GM11168 (cell line): ENCODE data around the gene ARHGAP33.
"Not testable (repeated sequence)": the region's sequence is repeated elsewhere in the genome, so short reads cannot be mapped to it uniquely, and the experiment has no call there.

Source experiments
- in situ Hi-C: fragments of 300-500 bp; cut with MboI; formaldehyde crosslinking; loops from one replicate; pipeline ENCODE4 v1.12.0; 2022; ENCODE audit warnings: low sequenced_read_pairs; ENCODE audit not compliant: unreplicated experiment

The ARHGAP33 gene

DNA sequence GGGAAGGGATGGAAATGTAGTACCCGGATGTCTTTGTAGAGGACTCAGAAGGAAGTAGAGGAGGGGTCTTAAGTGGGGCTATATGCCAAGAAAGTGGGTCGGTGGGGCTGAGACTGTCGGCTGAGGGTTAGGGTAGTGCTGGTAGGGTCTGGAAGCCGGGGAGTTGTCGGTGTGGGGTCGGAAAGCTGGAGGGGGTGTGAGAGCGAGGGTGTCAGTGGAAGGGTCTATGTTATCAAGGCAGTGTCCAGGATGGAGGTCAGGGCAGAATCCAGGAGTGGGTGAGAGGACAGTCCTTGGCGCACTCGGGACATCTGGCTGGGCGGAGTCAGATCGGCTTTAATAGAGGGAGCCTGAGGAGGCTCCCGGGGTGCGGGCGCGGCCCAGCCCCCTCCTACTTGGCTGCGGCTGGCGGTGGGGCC is 20.2 kb upstream of the ARHGAP33 start:
- in situ Hi-C loops, result no loop called here

DNA sequence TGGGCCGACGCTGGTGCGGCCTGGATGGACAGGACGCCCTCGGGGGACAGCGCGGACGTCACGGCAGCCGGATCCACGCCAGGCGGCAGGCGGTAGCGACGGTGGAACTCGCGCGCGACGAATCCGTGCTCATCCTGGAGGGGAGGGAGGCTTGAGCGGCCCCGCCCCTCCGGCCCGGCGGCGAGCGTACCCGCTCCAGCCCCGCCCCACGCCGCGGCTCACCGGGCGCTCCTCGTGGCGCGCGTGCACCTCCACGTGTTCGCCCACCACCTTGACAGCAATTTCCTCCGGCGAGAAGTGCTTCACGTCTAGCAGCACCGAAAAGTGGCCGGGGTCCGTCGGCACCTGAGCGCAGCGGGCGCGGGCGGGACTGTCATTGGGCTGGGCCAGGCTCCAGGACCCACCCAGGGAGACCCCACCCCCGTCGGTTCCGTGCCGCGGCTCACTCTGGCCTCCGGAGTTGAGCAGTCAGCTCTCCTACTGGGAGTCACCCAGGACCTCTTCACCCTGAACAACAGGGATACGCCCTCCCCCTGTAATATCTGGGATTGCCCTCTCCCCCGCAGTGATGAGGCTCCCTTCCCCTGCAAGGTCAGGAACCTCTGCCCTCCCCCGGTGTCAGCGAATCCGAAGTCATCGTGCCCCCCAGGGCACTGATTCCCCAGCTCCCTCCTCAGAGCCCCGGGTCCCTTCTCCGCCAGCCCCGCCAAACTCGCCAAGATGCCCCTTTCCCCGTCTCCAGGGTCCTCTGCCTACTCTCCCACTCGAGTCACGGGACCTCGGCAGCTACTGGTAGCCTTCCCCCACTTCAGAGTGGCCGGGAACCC is 19.6 kb upstream of the ARHGAP33 start:
- in situ Hi-C loops, result no loop called here

DNA sequence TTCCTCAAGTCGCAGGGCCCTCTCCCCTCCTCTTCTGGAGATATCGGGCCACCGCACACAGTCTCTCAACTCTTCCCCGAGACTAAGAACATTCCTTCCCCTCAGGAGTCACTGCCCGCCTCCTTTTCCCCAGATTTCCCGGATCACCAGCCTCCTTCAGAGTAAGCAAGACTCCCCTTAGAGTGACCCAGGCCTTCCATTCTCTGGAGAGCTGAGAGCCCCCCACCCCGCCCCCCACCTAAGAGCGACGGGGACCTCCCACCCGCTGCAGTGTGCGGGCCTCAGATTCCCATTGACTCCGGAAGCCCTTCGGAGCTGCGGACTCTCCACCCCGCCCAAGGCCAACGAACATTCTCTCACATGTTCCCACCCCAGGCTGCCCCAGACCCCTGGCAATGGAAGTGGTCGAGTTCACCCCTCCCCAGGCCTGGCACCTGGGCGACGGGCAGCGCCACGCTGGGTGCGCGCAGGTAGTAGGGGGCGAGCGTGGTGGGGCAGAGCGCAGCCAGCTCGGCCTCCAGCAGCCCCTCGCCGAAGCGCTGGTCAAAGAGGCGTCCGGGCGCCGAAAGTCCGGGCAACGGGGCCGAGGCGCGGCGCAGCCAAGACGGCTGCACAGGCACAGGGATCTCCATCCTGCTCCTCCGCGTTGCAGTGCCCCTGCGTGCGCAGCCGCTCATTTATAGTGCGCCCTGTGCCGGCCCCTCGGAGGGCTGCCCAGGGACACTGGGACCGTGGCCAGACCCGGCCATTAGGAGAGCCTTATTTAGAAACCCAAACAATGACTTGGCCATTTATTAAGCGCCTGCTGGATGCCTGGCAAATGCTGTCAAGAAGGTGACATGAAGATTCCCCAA is 18.8 kb upstream of the ARHGAP33 start, which contains the start of gene HSPB6:
HSPB6 (minus strand) TSS at position 653 of the 854 bp plus-strand sequence; CDS start at position 632, 21 bp downstream.
- in situ Hi-C loops, result no loop called here

DNA sequence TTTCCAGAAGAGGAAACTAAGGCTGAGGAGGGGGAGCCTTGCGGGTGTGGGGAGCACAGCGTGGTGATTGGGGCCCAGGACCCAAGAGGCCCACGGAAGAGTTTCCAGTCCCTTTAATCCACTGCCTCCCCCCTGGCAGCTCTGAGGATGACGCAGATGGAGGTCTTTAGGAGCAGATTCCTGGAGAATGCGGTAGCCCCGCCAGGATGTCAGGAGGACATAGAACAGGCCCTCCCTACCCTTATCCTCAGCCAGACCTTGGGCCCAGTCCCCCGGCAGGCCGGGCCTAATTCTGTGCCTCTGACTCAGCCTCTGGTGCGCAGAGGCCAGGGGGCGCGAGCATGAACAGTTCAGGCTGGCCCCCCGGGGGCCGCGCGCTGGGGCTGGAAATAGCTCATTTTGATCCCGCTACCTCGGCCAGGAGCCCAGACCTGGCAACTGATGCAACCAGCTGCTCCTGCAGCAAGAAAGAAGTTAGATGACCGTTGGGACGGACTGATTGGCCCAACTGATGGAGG is 18.1 kb upstream of the ARHGAP33 start:
- in situ Hi-C loops, result no loop called here

DNA sequence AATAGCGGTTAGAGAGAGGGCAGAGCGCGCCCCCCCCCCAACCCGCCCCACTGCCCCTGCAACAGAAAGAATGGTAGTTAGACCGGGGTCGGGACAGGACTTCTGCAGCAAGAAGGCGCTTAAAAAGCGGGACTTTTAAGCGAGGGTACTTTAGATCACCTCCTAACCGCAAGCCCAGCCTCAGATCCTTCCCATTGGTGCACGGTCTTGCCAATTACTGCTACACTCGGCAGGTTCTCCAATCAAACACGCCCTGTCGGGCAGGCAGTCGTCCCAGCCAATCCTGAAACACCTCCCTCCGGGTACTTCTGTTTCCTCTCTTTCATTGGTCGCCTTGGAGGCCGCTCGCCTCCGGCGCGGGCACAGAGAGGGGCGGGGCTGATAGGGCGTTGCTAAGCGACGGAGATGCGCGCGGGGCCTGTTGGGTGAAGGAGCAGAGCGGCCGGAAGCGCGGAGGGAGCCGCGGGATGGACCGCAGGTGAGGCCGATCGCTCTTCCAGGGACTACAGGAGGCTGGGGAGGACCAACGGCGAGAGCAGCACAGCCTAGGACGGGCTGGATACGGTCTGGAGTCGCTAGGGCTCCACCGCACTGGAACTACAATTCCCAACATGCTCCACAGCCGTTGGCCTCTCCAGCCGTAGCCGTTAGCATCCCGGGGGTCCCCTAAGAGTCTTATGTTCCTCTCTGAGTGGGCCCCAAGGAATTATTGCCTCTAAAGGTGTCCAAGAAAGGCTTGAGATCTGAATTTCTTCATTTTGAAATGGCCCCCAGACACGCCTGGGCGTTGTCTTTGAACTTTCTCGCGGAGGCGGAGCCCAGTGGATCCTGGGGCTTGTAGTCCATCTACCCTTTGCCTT is 17.4 kb upstream of the ARHGAP33 start, which contains the start of gene PROSER3:
PROSER3 (plus strand) TSS at position 428 of the 860 bp plus-strand sequence; CDS start at position 468, 40 bp downstream.
- in situ Hi-C loops, result no loop called here

DNA sequence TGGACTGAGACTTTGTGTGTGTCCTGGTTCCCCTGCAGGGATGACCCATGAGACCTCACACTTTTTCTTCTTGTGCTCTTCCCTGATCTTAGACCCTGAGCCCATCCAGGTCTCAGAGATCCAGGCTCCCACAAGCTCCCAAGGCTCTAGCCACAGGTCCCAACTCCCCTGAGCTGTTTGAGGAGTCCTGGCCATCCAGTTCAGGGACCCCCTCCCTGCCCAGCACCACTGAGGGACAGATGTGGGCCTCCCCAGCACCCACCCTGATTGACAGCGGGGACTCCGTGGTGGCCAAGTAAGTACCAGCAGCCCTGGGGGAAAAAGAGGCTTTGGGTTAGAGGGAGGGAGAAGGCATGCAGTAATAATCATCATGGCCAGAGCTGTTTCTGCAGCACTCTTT is 15.7 kb upstream of the ARHGAP33 start:
- in situ Hi-C loops, result no loop called here

DNA sequence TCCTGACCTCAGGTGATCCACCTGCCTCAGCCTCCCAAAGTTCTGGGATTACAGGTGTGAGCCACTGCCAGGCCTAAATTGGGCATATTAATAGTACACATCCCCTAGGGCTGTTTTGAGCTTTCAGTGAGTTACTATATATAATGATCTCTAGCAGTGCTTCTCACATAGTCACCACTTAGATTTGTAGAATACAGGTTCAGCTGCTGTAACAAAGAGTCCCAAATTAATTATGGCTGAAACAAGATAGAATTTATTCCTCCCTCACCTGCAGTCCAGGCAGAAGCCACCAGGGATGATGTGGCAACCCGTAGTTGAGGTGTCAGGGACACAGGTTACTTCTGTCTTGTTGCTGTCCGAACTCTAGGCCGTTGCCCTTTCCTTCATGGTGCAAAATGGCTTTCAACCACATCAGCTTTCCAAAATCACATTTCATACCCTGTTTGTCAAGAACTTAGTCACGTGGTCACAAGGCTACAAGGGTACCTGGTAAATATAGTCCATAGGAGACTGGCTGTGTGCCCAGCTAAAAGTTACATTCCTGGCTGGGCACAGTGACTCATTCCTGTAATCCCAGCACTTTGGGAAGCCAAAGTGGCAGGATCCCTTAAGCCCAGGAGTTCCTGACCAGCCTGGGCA is 14.5 kb upstream of the ARHGAP33 start:
- in situ Hi-C loops, result no loop called here

DNA sequence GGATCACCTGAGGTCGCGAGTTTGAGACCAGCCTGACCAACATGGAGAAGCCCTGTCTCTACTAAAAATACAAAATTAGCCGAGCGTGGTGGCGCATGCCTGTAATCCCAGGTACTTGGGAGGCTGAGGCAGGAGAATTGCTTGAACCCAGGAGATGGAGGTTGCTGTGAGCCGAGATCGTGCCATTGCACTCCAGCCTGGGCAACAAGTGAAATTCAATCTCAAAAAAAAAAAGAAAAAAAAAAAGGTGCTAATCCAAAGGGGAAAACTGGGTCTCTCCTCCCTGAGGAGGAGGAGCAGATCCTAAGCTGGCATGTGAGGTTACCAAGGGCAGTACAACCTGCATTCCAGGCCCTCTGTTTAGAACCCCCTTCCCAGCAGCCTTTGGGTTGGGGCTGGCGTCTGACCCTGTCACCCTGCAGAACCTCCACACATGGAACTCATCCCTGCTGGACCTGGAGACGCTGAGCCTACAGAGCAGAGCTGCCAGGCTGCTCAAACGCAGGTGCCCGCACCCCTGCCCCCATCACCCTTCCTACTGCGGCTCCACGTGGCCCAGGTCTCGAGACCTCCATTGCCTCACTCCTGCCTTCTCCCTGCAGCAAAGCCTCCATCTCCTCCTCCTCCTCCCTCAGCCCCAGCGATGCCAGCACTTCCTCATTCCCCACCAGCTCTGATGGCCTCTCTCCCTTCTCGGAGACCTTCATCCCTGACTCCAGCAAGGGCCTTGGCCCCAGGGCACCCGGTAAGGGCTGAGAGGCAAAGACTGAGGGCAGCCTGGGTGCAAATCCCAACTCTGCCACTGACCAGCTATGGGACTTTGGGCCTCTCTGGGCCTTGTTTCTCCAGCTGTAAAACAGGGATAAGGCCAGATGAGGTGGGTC is 10.7 kb upstream of the ARHGAP33 start:
- in situ Hi-C loops, result no loop called here

DNA sequence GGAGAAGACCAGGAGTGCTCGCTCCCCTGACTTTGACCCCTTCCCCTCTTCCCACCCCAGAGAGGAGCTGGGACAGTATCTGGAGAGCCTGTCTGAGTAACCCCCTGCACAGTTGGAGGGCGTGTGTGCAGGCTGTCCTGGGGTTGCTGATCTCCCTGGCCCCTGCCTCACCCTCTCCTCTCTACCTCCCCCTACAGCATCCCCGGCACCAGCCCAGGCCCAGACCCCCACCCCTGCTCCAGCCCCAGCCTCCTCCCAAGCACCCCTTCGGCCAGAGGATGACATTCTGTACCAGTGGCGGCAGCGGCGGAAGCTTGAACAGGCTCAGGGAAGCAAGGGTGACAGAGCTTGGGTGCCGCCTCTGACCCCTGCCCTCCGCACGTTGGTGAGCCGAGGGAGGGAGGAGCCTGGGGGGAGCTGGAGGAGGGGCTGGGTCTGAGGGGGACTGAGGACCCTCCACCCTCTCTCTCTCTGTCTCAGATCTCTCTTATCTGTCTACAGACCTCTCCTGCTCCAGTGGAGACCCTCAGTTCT is 8.7 kb upstream of the ARHGAP33 start:
- in situ Hi-C loops, result no loop called here

DNA sequence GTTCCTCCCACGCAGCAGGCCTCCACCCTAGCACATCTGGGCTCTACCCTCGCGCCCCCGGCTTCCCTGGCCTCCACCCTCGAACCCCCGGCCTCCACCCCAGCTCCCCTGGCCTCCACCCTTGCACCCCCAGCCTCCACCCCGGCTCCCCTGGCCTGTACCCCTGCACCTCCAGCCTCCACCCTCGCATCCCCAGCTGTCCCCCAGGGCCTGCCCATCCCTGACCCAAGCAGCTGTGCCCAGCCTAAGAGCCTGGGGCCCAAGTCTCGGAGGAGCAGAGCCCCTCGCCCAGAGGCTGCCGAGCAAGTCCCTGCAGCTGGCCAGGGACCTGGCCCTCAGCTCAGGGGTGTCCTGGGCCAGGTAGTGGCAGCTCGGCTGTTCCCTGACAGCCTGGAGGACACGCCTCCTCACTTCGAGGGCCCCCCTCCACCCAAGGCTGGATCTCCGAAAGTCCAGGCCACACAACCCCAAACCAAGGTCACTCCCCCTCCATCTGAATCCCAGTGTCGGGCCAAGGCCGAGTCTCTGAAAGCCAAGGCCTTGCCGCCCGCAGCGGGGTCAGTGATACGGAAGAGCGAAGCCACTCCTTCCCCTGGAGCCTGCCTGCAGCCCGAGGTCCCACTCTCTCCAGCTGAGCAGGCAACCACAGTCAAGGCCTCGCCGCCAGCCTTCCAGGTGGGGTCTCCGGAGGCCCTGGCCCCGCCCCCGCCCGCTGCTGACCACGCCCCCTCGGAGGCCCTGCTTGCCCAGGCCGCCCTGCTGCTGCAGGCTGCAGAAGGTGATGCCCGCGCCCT is 7.9 kb upstream of the ARHGAP33 start:
- in situ Hi-C loops, result no loop called here

DNA sequence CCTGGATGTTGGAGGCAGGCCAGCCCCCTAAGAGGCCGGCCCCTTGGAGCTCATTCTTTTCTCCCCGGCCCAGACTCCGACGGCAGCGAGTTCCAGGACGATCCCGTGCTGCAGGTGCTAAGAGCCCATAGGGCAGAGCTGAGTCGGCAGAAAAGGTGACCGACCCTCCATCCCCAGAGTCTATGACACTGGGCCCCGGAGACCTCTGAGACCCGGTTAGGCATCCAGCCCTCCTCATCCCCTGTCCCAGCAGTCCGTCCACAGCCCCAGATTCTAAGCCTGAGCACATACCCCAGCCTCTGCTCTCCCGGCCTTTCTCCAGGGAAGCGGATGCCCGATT is 7.3 kb upstream of the ARHGAP33 start:
- in situ Hi-C loops, result no loop called here

DNA sequence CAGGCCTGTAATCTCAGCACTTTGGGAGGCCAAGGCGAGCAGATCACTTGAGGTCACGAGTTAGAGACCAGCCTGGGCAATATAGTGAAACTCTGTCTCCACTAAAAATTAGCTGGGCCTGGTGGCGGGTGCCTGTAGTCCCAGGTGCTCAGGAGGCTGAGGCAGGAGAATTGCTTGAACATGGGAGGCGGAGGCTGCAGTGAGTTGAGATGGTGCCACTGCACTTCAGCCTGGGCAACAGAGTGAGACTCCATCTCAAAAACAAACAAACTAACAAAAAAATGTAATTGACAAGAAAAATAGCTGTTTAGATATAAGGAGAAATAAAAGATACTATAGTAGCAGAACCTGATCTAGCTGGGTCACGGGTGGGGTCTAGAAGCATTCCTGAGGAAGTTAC is 3.0 kb upstream of the ARHGAP33 start:
- in situ Hi-C loops, result not testable (repeated sequence)

DNA sequence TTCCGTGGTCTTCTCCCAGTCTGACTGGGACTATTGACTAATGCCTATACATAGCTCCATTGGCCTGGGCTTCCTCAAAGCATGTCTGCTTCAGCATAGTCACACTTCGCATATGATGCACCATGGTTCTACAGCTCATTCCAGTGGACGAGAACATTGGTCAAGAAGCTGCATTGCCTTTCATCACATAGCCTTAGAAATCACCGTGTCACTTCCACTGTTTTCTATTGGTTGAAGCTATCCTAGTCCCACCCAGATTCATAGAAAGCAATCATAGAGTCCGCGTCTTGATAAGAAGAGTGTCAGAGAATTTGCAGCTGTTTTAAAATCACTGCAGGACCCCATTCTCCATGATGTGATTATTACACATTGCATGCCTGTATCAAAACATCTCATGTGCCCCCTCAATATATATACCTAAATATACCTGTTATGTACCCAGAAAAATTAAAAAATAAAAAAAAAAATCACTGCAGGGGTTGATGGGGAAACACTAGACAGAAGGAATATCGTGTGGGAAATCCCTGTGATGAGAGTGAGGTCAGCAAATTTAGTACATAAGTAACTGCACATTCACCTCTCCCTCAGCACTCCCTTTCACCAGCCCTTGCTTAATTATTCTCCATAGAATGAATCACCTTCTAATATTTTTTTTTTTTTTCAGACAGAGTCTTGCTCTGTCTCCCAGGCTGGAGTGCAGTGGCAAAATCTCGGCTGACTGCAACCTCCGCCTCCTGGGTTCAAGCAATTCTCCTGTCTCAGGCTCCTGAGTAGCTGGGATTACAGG is 2.2 kb upstream of the ARHGAP33 start:
- in situ Hi-C loops, result no loop called here

DNA sequence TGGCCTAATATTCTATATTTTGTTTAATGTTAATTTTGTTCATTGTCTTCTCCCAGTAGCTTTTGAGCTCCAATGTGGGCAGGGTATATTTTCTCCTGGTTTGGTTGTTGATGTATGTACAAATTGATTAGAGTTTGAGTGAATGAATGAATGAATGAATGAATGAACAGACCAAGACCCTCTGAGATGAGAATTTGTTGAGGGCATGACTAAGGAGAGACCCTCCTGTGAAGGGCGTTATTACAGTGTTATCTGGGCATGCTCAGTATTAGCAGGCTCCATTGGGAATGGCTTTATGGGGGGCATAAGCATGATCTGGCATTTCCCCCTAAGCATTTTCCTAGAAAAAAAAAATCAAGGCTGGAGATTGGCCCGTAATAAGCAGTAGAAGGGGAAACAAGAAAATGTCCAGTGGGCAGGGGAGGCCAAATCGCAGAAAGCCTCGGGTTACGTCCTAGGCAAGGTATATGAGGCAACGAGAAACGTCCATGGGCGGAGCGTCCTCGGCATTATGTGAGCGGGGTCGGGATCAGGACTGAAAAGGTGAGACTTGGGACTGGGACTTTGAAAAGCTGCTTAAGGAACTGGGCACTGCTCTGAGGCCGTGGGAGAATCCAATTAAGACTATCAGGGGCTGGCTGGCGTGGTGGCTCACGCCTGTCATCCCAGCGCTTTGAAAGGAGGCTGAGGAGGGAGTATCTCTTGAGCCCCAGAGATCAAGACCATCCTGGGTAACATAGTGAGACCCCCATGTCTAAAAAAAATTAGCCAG is 904 bp upstream of the ARHGAP33 start:
- in situ Hi-C loops, result no loop called here

DNA sequence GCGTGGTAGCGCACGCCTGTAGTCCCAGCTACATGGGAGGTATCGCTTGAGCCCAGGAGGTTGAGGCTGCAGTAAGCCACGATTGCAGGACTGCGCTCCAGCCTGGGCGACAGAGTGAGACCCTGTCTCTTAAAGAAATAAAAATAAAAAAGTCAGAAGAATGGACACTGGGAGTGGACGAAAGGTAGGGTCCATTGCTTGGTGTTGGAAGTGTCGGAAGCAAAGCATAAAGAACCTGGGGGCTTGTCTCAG is 392 bp upstream of the ARHGAP33 start:
- in situ Hi-C loops, result no loop called here

DNA sequence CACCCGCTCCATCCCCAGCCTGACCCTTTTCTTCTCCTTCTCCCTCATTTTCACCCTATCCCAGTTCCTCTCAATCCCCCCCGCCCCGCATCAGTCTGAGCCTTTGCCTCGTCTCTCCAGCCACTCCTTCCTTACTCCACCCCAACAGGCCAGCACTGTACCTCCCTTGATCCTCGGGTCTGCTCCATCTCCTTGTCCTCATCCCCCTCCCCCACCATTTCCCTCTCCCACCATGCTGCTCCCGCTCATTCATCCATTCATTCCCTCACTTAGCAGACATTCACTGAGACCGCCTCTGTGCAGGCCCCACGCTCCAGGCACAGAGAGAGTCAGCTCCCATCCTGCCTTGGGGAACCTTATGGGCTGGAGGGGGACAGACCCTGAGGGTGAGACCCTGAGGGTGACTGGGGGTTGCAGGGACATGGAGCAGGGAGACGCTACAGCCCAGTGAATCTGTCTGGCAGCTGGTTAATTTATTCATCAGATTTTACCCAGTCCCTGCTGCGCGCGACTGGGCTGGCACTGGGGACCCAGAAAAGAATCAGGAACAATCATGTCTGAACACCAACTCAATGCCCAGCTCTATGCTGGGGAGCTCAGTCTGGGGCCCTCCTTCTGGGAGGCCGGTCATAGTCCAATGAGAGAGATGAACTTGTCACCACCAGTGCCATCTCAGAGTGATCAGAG is 881 bp downstream of the ARHGAP33 start:
- in situ Hi-C loops, result no loop called here
